GM04504 (cell line): ENCODE results near the gene SLC22A5.
"Not testable (repeated sequence)": the region's sequence is repeated elsewhere in the genome, so short reads cannot be mapped to it uniquely, and the experiment has no call there.

ENCODE experiments used
- DNase-seq: peaks from one replicate; pipeline ENCODE4 v3.0.0-alpha.2; 2012; ENCODE audit warnings: low read depth

The SLC22A5 gene

DNA sequence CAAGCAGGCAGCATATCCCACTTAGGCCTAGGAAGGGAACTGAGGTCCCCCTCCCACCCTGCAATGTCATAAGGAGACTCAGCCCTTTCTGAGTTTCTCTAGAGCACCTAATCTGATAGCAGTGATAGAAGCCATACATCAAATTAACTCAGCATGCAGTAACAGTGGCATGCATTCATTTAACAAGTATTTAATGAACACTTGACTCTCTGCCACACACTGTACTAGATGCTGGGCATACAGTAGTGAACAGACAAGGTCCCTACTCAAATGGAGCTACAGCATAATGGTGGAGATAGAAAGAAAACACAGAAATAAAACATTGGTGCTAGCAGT, 58.6 kb downstream of the SLC22A5 start:
- no peak for DNase-seq

- no peak for DNase-seq
These were observed 59.3 kb downstream of the SLC22A5 start for GRCh38 chr5:132428484-132429462.

GRCh38 chr5:132429463-132430440, 60.2 kb downstream of the SLC22A5 start:
- no peak for DNase-seq

- no peak for DNase-seq
These were observed 61.2 kb downstream of the SLC22A5 start for GRCh38 chr5:132430746-132431145.

DNA sequence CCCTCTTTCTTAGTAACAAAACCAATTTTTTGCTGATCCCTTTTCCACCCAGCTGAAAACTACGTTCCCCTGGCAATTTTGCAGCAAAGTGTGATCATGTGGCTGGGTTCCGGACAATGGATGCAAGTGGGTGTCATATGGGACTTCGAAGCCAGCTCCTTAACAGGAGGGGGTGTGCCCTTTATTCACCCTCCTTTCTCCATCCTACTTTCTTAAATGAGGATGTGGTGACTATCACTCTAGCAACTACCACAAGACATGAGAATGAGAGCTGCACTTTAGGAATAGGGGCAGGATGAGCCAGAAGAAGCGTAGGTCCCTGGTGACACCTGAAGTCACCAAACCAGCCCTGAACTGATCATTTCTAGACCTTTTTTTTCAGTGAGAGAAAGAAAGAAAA, 62.1 kb downstream of the SLC22A5 start:
- DNase-seq, result no peak

DNA sequence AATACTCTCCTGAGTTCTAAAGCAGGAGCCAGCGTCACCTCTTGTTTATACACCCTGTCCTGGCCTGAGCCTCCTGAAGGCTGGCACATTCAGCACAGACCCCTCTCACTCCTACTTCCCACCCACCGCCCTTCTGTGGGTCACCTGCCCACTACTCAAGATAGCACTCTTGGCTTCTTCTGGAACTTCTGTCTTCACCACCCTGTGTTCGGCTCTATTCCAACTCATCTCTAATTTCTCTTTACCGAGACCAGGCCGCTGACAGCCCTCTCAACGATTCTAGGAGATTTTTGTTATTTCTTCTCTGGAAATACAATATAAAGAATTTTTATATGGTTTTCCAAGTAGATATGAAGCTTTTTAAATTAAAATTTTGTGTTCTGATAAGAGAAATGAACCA, 63.6 kb downstream of the SLC22A5 start:
- DNase-seq, result no peak

GRCh38 chr5:132434416-132435286, 65.1 kb downstream of the SLC22A5 start:
- no peak for DNase-seq

- no peak for DNase-seq
These were observed 65.9 kb downstream of the SLC22A5 start for GRCh38 chr5:132435447-132435846.

GRCh38 chr5:132435886-132436285, 66.4 kb downstream of the SLC22A5 start:
- DNase-seq, result no peak

DNA sequence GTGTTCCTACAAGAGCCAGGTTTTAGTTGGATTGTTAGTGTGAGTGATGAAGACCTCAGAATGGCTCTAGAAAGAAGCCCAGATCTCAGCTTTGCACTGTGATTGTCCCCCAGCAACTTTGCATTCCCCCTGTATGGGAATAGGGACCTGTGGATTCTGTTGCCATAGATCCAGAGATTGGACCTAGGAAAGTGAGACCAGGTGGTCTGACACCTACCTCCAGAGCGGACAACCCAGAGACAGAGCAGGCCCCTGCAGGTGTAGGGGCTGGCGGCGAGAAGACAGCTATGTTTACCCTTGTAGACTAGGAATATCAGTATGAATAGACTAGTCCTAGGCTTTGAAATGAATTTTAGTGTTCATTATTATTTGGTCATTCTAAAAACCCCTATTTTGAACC, 67.4 kb downstream of the SLC22A5 start:
- no peak for DNase-seq

- DNase-seq, result peak; percentile 86
These were observed 68.2 kb downstream of the SLC22A5 start for GRCh38 chr5:132437604-132438266.

DNA sequence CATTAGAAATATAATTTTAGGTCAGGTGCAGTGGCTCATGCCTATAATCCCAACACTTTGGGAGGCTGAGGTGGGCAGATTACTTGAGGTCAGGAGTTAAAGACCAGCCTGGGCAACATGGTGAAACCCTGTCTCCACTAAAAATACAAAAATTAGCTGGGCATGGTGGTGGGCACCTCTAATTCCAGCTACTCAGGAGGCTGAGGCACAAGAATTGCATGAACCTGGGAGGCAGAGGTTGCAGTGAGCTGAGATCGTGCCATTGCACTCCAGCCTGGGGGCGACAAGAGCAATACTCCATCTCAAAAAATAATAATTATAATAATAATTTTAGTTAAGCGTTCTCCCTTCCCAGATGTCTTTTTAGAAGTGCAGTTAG, 68.7 kb downstream of the SLC22A5 start:
- DNase-seq, result not testable (repeated sequence)

- DNase-seq, result no peak
These were observed 69.4 kb downstream of the SLC22A5 start for GRCh38 chr5:132438917-132439316.

GRCh38 chr5:132439521-132440089, 70.1 kb downstream of the SLC22A5 start:
- DNase-seq, result peak; percentile 94

GRCh38 chr5:132444061-132444460, 74.6 kb downstream of the SLC22A5 start:
- DNase-seq, result no peak
